DMS79 treated with DMSO at 0.1 percent for 48 hours (cell line): Measurements from ENCODE around the gene RASGRF2.
"Not testable (repeated sequence)": the region's sequence is repeated elsewhere in the genome, so short reads cannot be mapped to it uniquely, and the experiment has no call there.

ENCODE experiments used
- DNase-seq: peaks from one replicate; lab custom pipeline; 2025; lab: John Stamatoyannopoulos, UW

Gene RASGRF2

DNA sequence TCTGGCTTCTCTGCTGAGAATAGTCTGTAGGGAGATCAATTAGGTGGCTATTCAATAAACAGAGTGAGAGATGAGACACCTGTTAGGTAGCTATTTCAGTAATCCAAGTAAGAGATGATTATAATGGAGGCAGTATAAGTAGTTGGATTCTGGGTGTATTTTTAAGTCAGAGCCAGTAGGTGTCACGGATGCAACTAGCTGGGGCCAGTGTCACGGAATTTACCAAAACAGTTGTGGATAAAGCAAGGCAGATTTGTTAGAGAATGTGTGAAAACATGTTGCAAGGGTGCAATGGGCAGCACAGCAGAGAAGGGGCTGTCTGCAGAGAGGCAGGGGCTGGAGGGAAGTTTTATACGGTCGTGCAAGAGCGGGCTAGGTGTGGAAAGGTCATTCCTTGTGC, 114.9 kb downstream of the RASGRF2 start:
- no peak for DNase-seq

DNA sequence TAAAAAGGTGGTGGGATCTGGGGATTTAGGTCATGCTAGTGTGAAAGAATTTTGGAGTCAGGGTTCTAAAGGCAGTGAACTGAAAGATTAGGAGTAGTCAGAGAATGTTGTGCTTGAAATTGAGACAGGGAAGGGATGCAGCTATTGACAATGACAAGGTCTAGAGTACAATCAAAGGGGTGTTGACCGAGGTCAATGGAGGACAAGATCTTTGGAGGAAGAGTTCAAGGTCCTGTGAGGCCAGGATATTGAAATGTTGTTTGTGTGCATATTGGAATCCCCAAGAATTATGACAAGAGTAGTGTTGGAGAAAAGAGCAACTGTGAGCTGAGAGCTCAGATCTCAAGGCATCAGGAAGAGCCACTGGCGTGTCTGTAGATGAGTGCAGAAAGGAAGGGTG, 116.9 kb downstream of the RASGRF2 start:
- no peak for DNase-seq

DNA sequence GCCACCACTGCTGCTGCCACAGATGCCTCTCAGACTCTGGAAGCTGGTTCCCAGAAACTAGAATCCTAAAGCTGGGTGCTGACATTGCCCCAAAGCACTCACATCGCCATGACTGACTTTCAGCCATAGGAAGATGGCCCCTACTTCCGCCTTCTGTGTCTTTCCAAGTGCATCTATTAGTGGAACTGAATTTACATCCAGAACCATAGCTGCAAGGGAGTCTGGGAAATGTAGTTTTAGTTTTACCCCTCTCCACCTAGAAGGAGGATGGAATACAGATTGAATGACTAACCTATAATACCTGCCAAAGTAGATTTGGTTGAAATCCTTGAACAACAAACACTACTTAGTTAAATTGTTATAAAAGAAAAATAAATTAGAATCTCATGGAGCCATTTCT, 118.8 kb downstream of the RASGRF2 start:
- no peak for DNase-seq

DNA sequence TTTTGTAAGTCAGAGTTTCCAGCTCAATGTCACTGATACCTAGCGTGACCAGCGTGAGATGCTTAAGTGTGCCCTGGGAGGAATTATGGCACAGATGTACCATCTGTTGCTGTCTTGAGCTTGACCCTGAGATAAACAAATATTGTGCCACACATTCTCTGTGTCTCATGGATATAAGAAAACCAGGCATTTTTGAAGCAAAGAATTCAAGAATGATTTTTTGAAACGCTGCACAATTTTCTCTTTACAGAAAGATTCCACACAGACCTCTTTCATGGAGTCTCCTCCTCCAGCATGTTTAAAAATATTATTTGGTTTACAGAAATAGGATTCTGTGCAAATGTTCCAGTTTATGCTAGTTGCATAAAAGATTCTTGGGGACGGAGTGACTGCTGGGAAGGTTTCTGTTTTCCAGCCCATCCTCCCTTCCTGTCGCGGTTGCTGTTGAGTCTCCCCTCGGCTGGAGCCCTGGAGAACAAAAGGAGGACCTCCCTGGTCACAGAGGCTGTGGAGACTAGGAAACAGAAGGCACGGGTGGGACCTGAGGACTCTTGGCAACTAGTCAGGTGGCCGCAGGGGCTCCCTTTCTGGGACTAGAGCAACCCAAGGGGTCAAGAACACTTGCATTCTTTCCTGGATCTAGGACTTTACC, 120.8 kb downstream of the RASGRF2 start:
- DNase-seq = no peak

GRCh38 chr5:81081461-81081835, 121.3 kb downstream of the RASGRF2 start:
- no peak for DNase-seq

DNA sequence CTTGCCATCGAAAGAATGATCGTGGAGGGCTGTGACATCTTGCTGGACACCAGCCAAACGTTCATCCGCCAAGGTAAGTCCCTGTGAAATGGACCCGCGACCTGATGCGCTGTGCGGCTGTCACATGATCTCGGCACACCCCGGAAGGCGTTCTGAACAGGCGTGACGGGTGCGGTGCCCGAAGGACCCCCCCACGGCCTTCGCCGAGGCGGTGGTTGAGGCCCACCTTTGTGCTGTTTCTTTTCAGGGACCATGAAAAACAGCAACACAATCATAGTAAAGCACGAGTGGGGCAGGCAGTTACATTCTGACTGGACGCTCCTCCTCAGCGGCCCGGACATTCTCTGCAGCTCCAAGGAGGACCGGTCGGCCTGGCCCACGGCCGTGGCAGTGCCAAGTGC, 126.7 kb downstream of the RASGRF2 start:
- no peak for DNase-seq

GRCh38 chr5:81091199-81091598, 131.0 kb downstream of the RASGRF2 start:
- DNase-seq = no peak

DNA sequence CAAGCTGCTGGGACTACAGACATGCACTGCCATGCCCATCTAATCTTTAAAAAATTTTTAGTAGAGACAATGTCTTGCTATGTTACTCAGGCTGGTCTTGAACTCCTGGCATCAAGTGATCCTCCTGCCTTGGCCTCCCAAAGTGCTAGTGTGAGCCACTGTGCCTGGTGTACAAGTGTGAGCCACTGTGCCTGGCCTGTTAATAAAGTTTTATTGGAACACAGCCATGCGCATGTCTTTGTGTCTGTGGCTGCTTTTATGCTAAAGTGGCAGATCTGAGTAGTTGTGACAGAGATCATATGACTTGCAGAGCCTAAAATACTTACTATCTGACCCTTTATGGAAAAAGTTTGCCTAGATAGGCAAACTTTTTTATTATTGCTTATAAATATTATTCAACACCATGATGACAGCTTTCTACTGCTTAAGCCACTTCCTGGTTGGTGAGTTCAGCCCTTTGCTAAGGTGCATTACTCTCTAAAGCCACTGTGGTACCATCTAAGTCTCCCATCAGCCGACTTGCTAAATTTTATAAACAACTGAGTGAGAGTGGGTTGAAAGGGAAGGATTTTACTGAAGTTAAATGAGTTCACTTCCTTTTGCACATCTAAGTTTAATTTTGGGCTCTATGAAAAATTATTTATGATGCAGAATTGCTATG, 133.5 kb downstream of the RASGRF2 start:
- DNase-seq = no peak

GRCh38 chr5:81095835-81096234, 135.7 kb downstream of the RASGRF2 start:
- no peak for DNase-seq

- DNase-seq = no peak
These were observed 137.6 kb downstream of the RASGRF2 start for GRCh38 chr5:81097713-81098112.

- DNase-seq = no peak
These were observed 145.2 kb downstream of the RASGRF2 start for GRCh38 chr5:81105261-81105877.

GRCh38 chr5:81115261-81115660, 155.1 kb downstream of the RASGRF2 start:
- no peak for DNase-seq

DNA sequence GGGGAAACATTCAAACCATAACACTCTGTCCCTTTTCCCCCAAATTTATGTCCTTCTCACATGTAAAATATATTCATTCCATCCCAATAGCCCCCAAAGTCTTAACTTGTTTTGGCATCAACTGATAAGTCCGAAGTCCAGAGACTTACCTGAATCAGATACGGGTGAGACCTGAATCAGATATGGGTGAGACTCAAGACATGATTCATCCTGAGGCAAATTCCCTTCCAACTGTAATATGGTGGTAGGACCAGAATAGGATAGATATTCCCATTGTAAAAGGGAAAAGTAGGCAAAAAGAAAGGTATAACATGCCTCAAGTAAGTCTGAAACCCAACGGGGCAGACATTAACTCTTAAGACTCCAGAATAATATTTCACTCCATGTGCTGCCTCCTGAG, 157.4 kb downstream of the RASGRF2 start:
- DNase-seq = no peak

DNA sequence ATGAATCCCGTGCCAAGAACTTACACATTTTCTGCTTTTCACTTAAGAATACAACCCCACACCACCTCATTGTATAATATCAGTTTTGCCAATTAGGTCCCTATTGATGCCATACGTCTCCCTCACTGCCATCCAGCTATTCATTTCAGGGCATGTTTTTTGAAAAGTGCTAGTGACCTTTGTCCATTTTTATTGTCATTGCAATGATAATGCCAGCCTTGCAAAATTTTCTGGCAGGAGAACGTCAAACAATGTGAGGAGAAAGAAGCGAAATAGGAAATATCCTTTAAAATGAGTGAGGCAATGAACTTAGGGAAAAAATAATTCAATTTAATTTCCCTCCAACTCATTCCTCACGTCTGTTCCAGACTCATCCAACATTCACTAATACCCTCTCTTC, 161.1 kb downstream of the RASGRF2 start:
- no peak for DNase-seq

DNA sequence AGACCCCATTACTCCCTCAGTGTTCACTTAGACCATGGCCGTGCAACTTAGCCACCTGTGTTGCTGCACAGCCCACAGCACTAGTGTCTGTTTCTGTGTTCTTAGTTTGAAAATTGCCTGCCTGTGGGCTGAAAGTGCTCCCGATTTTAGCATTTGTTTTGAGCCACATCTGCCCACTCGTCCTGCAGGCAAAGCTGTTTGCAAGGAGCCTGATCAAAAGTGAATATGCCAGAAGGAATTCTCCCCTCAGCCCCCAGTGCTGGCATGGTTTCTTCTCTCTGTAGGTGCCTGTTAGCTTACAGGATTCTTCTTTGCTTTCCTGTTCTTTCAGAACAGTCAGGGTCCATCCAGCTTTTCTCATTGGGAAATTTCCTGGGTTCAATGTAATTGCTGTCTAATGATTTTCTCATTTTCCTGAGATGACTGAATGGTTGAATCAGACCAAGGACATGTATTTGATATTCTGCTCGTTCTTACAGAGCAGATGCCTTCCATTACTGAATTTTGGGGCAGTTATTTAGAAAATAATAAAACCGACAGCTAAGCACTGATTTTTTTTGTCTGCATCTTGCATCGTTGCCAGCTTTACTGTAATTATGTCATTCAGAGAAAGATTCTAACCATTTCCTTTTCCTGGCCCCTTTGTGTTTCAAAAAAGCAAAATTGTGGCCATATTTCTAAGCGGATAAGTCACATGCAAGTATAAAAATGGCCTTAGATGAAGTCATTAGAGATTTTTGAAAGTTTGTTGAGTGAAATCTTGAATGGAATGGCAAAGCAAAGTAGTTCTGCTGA, 161.9 kb downstream of the RASGRF2 start:
- DNase-seq = no peak

DNA sequence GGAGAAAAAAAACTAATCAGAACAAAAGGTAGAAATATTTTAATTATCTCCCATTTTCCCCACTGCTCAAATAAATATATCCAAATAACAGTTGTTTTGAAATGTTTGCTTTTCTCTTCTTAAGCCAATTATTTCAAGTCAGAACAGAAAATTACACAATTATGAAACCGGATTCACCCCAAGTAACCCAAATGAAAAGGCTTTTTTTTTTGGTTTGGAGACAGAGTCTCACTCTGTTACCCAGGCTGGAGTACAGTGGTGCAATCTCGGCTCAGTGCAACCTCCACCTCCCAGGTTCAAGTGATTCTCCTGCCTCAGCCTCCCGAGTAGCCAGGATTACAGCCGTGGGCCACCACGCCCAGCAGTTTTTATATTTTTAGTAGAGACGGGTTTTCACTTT, 164.5 kb downstream of the RASGRF2 start:
- not testable (repeated sequence) for DNase-seq

DNA sequence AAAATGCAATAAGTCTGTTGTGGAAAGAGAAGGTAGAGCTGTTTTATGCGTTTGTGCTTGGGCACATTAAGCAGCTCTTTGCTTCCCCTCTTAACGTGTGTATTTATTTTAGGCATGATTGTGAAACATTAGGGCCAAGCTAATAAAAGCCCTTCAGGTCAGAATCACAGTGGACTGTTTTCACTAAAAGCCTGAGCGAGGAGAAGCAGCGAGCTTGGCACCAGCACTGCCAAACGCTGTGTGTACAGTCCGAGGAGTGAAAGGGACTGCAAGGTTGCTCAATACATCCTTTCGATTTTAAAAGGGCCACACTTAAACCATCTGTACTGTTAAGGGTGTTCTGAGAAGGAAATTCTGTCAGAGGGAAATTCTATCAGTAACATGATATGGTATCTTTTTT, 165.8 kb downstream of the RASGRF2 start:
- DNase-seq = no peak

GRCh38 chr5:81128416-81128815, 168.3 kb downstream of the RASGRF2 start:
- no peak for DNase-seq

DNA sequence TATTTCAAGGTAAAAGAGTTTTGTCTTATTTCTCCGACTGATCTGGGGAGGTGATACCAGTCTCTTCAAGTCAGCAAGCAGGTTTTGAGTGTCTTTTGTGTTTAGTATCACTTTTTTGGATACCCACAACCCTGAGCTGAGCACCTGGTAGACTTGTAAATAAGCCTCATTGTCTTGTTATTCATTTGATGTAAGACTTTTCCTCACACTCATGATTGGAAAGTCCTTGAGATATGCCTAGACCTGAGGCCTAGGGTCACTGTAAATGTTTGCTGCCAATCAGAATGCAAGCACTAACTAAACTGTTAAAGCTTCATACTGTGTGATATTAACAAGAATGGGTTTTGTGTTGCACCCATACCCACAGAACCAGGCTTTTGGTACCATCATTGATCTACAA, 172.2 kb downstream of the RASGRF2 start:
- no peak for DNase-seq

GRCh38 chr5:81134066-81134465, 173.9 kb downstream of the RASGRF2 start:
- no peak for DNase-seq

DNA sequence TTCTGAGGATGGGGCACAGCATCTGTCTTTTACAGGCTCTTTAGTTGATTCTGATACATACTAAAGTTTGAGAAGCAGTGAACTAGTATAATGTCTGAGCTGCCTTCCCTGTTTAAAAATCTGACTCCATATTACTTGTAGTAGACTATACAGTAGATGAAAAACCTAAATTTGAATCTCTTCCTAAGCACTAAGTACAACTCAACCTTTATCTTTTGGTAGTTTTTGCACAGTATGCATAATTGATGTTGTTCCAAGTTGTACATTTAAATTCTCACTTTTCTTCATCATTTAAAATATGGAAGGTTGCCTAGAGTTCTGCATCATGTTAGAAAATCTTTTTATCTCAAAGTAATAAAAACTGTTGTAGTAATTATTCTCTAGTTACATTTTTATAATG, 174.4 kb downstream of the RASGRF2 start:
- DNase-seq = no peak

DNA sequence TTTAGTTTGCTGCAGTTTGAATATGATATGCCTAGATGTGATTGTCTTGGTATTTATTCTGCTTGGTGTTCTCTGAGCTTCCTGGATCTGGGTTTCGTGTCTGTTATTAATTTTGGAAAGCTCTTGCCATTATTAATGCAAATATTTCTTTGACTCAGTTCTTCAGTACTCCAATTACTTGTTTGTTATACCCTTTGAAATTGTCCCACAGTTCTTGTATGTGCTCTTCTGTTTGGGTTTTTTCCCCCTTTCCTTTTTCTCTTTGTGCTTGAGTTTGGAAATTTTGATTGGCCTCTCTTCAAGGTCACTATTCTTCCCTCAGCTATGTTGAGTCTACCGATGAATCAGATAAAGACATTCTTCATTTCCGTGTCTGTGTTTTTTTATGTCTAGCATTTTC, 176.4 kb downstream of the RASGRF2 start:
- DNase-seq = no peak

- DNase-seq = no peak
These were observed 177.7 kb downstream of the RASGRF2 start for GRCh38 chr5:81137833-81138232.
